Adipocyte (in vitro differentiated cells): ENCODE measurements around the gene SYT7.
A peak's percentile ranks its signal among the peaks of the same experiment; 100 is the strongest.
"Not testable (repeated sequence)": the region's sequence is repeated elsewhere in the genome, so short reads cannot be mapped to it uniquely, and the experiment has no call there.

Experiments used
- DNase-seq: peaks from one replicate; pipeline ENCODE4 v3.0.0-alpha.2; 2015; ENCODE audit warnings: low read depth
- H3K27me3 ChIP-seq: replicated peaks from 2 replicates; pipeline ENCODE4 v1.7.0; 2013; ENCODE audit warnings: mild to moderate bottlenecking, low read length, moderate library complexity; ENCODE audit not compliant: control insufficient read depth, insufficient read depth
- H3K36me3 ChIP-seq: 2 replicates; pipeline ENCODE4 v1.7.0; 2013; ENCODE audit warnings: low read length, mild to moderate bottlenecking, moderate library complexity; ENCODE audit not compliant: control insufficient read depth, insufficient read depth, severe bottlenecking
- H3K4me1 ChIP-seq: 2 replicates; pipeline ENCODE4 v1.7.0; 2013; ENCODE audit warnings: mild to moderate bottlenecking, low read length, moderate library complexity; ENCODE audit not compliant: control insufficient read depth, insufficient read depth
- H3K4me3 ChIP-seq: 2 replicates; pipeline ENCODE4 v1.7.0; 2013; ENCODE audit warnings: mild to moderate bottlenecking, low read length, moderate library complexity
- H3K9ac ChIP-seq: 2 replicates; pipeline ENCODE4 v1.7.0; 2013; ENCODE audit warnings: mild to moderate bottlenecking, low read length, moderate library complexity
- H3K9me3 ChIP-seq: 2 replicates; pipeline ENCODE4 v1.7.0; 2013; ENCODE audit warnings: mild to moderate bottlenecking, low read length, moderate library complexity; ENCODE audit not compliant: control insufficient read depth

The SYT7 gene

DNA sequence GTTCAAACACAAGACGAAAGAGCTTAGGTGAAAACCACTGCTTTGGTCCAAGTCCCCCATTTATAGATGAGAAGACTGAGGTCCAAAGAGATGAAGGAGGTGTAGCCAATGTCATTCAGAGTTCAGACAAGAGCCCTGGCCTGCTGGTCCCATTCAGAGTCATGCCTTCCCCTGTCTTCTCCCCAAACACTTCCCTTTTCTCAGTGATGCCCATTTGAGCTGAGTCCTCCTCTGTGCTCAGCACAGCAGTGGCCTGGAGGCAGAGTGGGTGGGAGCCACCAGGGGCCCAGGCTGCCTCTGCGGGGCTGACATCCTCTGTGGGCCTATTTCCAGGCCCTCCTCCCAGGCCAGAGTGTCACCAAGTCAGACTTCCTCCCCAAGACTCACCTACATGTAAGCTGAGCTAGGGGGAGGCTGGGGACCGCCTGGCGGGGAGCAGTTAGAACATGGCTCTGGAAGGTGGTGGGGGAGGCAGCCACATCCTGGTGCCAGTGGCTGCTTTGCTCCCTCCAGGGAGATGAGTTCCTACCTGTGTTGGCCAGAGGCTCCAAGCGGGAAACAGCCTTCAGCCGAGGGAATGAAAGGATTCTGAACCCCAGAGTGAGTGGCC is 94.8 kb downstream of the SYT7 start:
- peaks cover 25% of the 10 kb centered on the region for H3K4me1 ChIP-seq
- no peak overlapping the region for H3K9ac ChIP-seq
- no peak overlapping the region for H3K4me3 ChIP-seq
- no peaks in the 10 kb centered on the region for H3K36me3 ChIP-seq
- peaks cover 16% of the 10 kb centered on the region for H3K27me3 ChIP-seq
- H3K9me3 ChIP-seq, result peaks cover 3% of the 10 kb centered on the region
- DNase-seq, result no peak

DNA sequence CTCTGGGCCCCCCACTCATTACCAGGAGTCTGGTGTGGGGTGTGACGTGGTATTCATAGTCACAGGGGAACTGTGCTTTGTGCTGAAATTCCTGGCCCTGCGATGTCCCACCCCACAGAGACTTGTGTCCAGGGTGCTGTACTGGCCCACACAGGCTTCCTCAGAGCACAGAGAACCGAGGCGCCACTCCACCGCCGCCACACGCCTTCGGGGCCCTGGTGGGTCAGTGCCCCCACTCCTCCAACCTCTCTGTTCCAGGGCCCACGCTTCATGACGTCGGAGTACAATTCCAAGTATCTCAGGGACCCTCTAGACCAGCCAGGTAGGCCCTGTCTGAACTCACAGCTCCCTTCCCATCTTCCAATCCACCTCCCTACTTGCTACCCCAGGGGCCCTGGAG is 95.8 kb downstream of the SYT7 start:
- Histone ChIP-seq H3K4me3 (no peak overlapping the region), H3K36me3 (no peaks in the 10 kb centered on the region), H3K9me3 (peaks cover 3% of the 10 kb centered on the region), H3K27me3 (peaks cover 16% of the 10 kb centered on the region), H3K9ac (no peak overlapping the region), H3K4me1 (peaks cover 17% of the 10 kb centered on the region)
- DNase-seq, result no peak

DNA sequence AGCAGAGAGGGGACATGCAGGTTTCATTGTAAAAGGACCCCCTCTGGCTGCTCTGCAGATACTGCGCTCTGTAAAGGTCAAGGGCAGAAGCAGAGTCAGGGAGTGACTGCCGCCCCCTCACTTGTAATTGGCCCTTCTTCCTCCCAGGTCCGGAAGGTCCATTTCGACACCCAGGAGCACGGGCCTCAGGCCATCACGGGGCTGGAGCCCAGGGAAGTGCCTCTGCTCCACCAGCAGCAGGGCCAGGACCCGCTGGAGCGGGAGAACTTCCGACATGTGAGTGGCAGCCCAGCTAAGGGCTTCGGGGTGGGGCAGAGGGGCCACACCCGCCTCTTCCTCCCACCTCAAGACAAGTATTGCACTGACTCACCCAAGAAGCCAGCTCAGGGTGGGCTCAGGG is 96.3 kb downstream of the SYT7 start:
- H3K36me3 ChIP-seq, result no peaks in the 10 kb centered on the region

DNA sequence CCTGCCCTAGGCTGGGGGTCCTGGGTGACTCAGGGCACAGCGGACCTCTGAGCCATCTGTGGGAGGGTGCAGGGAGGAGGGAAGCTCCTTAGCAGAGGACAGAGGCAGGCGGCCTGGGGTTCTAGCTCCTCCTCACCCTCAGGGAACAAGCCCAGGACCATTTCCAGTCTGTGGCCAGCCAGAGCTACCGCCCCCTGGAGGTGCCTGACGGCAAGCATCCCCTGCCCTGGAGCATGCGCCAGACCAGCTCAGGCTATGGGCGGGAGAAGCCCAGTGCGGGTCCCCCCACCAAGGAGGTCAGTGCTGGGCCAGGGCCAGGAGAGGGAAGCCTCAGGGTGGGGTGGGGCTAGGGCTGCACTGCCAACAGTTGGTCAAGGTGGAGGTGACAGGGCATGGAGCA is 98.4 kb downstream of the SYT7 start:
- peaks cover 1% of the 10 kb centered on the region for H3K4me1 ChIP-seq

More for the DNA sequence above, 96.3 kb downstream of the SYT7 start:
- Histone ChIP-seq H3K4me1 (peaks cover 12% of the 10 kb centered on the region), H3K27me3 (peaks cover 21% of the 10 kb centered on the region), H3K4me3 (no peak overlapping the region), H3K9me3 (peaks cover 3% of the 10 kb centered on the region), H3K9ac (no peak overlapping the region)
- no peak for DNase-seq

DNA sequence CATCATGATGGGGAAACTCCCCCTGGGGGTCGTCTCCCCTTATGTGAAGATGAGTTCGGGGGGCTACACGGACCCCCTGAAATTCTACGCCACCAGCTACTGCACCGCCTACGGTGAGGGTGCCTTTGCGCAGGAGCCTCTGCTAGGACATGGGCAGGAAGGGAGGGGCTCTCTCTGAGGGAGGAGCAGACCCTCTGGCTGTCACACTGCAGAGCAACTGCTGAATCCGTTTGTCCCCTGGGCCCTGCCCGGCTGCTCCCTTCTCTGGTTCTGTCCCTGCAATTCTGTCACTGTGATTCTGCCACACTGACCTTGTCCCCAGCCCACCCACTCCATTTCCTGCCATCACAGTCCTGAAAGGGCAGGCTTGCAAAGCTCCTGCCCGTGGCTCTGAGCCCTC is 99.1 kb downstream of the SYT7 start:
- DNase-seq, result no peak
- no peaks in the 10 kb centered on the region for H3K36me3 ChIP-seq
- H3K9ac ChIP-seq, result no peak overlapping the region
- H3K4me3 ChIP-seq, result no peak overlapping the region
- H3K27me3 ChIP-seq, result peaks cover 21% of the 10 kb centered on the region
- H3K9me3 ChIP-seq, result no peaks in the 10 kb centered on the region
- peaks cover 8% of the 10 kb centered on the region for H3K4me1 ChIP-seq

More for the DNA sequence above, 98.4 kb downstream of the SYT7 start:
- H3K27me3 ChIP-seq, result peaks cover 21% of the 10 kb centered on the region
- no peaks in the 10 kb centered on the region for H3K36me3 ChIP-seq
- peak; percentile 37 for DNase-seq
- H3K4me3 ChIP-seq, result no peak overlapping the region
- peaks cover 3% of the 10 kb centered on the region for H3K9me3 ChIP-seq
- no peak overlapping the region for H3K9ac ChIP-seq

DNA sequence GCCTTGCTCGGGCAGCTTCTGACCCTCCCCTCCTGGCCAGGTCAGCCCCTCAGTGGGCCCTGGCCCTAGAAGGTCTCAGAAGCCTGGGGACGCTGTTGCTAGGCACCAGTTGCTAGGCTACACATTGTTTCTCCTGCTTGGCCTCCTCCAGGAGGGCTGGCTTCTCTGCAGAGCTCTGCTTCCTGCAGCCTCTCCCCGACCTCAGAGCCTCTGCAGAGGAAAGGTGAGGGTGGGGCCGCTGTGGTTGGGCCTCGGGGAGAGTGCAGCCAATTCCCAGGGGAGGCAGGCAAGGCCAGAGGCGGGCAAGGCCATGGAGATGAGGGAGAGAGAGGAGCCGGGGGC is 99.9 kb downstream of the SYT7 start:
- H3K4me3 ChIP-seq, result no peak overlapping the region
- H3K9me3 ChIP-seq, result no peaks in the 10 kb centered on the region
- no peaks in the 10 kb centered on the region for H3K36me3 ChIP-seq
- H3K27me3 ChIP-seq, result peaks cover 17% of the 10 kb centered on the region
- DNase-seq, result no peak
- peaks cover 8% of the 10 kb centered on the region for H3K4me1 ChIP-seq
- no peak overlapping the region for H3K9ac ChIP-seq

DNA sequence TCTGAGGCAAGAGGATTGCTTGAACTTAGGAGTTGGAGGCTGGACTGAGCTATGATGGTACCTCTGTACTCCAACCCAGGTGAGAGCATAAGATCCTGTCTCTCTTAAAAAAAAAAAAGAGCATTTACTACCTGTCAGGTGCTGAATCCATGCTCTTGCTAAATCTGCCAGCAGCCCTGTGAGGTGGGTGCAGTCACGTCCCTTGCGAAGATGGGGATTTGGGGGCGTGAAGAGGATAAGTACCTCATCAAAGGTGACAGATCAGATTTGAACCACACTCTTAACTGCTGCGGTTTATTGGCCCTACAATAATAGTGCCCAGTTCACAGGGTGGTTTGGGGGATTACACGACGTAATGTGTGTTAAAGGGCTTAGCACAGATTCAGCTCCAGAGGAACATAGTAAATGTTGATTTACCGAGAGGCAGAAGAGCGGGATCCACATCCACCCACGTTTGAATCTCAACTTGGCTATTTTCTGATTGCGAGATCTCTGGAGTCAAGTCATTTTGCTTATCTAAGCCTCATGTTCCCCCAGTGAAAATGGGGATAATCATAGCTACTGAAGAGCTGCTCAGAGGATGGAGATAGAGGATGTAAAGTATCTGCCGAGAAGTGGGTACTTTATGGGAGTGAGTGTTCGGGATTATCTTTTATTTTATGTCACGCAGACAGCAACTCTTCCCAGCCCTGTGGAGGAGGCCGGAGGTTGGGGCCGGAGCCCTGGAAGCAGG is 100.4 kb downstream of the SYT7 start:
- Histone ChIP-seq H3K36me3 (no peaks in the 10 kb centered on the region), H3K4me1 (peaks cover 10% of the 10 kb centered on the region), H3K4me3 (no peak overlapping the region), H3K27me3 (peaks cover 17% of the 10 kb centered on the region), H3K9me3 (no peaks in the 10 kb centered on the region), H3K9ac (no peak overlapping the region)
- DNase-seq, result no peak

DNA sequence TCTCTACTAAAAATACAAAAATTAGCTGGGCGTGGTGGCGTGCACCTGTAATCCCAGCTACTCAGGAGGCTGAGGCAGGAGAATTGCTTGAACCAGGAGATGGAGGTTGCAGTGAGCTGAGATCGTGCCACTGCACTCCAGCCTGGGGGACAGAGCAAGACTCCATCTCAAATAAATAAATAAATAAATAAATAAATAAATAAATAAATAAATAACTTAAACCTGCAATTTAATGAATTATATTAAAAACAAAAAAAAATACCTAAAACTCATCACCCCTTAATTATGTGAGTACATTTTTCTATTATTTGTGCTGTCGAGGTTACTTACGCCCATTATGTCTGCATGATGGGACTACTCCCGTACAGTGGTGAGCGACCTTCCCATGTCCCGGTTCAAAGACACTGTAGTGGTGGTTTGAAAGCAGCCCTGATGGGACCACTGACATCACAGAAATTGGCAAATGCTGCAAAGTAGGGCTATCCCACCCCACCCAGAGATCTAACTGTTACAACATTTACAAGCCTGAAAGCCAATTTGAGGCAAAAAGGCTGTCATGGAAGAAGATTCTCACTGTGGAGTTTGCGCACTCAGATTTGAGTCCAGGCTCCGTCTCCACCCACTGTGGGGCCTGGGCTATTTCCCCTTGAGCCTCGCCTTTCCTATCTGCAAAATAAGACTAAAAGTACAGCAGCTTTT is 101.4 kb downstream of the SYT7 start:
- H3K36me3 ChIP-seq, DNase-seq, H3K9me3 ChIP-seq, H3K4me3 ChIP-seq, H3K9ac ChIP-seq: not testable (repeated sequence)
- peaks cover 17% of the 10 kb centered on the region for H3K27me3 ChIP-seq
- peaks cover 20% of the 10 kb centered on the region for H3K4me1 ChIP-seq

DNA sequence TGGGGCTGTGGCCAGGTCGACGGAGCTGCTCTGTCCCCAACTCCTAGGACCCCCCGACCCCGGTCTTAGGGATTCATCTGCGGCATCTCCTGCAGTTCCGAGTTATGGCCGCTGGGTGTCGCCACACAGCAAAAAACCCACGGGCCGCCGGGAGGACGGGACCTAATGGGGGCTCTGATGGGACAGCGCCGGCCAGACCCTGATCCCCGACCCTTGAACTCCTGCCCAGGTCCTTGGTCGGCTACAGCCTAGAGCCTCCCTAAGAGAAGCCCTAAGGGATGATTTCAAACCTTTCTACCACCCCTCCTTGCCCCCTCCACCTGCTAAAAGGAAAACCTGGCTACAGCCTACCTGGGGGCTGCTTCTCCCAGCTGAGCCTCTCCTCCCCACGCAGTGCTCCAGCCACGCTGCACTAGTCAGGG is 103.1 kb downstream of the SYT7 start:
- Histone ChIP-seq H3K4me3 (no peak overlapping the region), H3K9ac (peak overlapping the region; percentile 37), H3K36me3 (no peaks in the 10 kb centered on the region), H3K4me1 (peaks cover 36% of the 10 kb centered on the region), H3K27me3 (peaks cover 16% of the 10 kb centered on the region), H3K9me3 (no peaks in the 10 kb centered on the region)
- peak; percentile 66 for DNase-seq

DNA sequence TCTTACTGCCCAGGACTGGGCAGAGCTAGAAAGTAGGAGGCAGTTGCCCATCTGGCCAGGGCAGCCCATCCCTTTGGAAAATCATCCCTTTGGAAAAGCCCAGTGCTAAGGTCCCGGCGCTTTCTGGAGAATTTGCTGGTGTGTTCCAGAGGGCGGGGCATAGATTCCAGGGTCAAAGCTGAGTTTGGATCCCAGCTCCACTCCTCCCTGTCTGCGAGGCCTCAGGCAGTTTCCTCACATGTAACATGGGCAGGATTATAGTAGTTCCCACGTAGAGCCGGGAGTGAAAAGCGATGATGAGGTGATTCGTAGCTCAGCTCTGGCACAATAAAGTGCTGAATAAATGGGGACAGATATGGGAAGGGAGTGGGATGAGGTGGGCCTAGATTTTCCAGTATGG is 103.8 kb downstream of the SYT7 start:
- no peak for DNase-seq

DNA sequence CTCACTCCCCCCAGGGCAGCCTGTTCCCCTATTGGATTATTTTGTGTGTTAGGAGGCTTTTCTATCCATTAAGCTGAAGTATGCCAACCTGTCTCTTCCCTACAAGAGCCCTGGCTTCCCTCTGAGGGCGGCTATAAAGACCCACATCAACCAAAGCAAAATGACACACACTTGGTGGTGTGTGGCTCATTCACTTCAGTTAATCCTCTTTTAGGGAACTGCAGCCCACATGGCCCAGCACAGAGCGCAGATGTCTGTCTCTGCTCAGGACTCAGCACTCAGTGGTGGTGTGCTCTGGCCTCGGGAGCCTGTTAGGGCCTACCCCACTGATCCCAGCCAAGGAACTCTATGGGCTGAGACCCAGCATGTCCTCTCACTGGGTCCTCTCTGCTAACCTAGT is 104.5 kb downstream of the SYT7 start:
- no peaks in the 10 kb centered on the region for H3K9me3 ChIP-seq
- peaks cover 46% of the 10 kb centered on the region for H3K4me1 ChIP-seq
- H3K36me3 ChIP-seq, result no peaks in the 10 kb centered on the region
- peak overlapping the region; percentile 26 for H3K9ac ChIP-seq
- H3K27me3 ChIP-seq, result peaks cover 6% of the 10 kb centered on the region
- DNase-seq, result no peak
- no peak overlapping the region for H3K4me3 ChIP-seq

More for the DNA sequence above, 103.8 kb downstream of the SYT7 start:
- Histone ChIP-seq H3K36me3 (no peaks in the 10 kb centered on the region), H3K27me3 (peaks cover 10% of the 10 kb centered on the region), H3K9ac (peak overlapping the region; percentile 37), H3K4me3 (no peak overlapping the region), H3K4me1 (peaks cover 42% of the 10 kb centered on the region), H3K9me3 (no peaks in the 10 kb centered on the region)
